ENCODE results near the gene KLK5.
"Not testable (repeated sequence)": the region's sequence is repeated elsewhere in the genome, so short reads cannot be mapped to it uniquely, and the experiment has no call there.

KLK5 gene

GRCh38 chr19:50952910-50953309 is at the start of gene KLK5:
Gene KLK5, minus strand, starts transcription at chr19:50953038. Its CDS starts 381 bp downstream, at chr19:50952657.
- no peak for DNase-seq (ENCODE audit: low read depth in 2 of 2)

- no peak for DNase-seq (ENCODE audit: low read depth in 2 of 2)
Observed at GRCh38 chr19:51002089-51002532, 49.3 kb upstream of the KLK5 start.

GRCh38 chr19:51001515-51001914 is 48.7 kb upstream of the KLK5 start, which contains the start of gene KLK8:
Gene KLK8, minus strand, starts transcription at chr19:51001604. Its CDS starts 437 bp downstream, at chr19:51001167.
- no peak for DNase-seq (ENCODE audit: low read depth in 2 of 2)

GRCh38 chr19:51000981-51001380 is 48.1 kb upstream of the KLK5 start:
- no peak for DNase-seq (ENCODE audit: low read depth in 2 of 2)

- DNase-seq (ENCODE audit: low read depth in 2 of 2) = no peak
Observed at GRCh38 chr19:51000426-51000825, 47.6 kb upstream of the KLK5 start.

- no peak for DNase-seq (ENCODE audit: low read depth in 2 of 2)
Observed at GRCh38 chr19:50998686-50999085, 45.8 kb upstream of the KLK5 start.

- no peak for DNase-seq (ENCODE audit: low read depth in 2 of 2)
Observed at GRCh38 chr19:50998061-50998460, 45.2 kb upstream of the KLK5 start.

- DNase-seq (ENCODE audit: low read depth in 2 of 2) = no peak
Observed at GRCh38 chr19:50994129-50994528, 41.3 kb upstream of the KLK5 start.

- no peak for DNase-seq (ENCODE audit: low read depth in 2 of 2)
Observed at GRCh38 chr19:50992666-50993035, 39.8 kb upstream of the KLK5 start.

GRCh38 chr19:50984416-50984815 is 31.6 kb upstream of the KLK5 start:
- DNase-seq (ENCODE audit: low read depth in 2 of 2) = not testable (repeated sequence)

- no peak for DNase-seq (ENCODE audit: low read depth in 2 of 2)
Observed at GRCh38 chr19:50983625-50984292, 30.9 kb upstream of the KLK5 start, which contains the start of gene KLK7. Gene KLK7, minus strand, starts transcription at chr19:50983917. Its CDS starts 1,518 bp downstream, at chr19:50982399.

GRCh38 chr19:50982186-50982585 is 29.3 kb upstream of the KLK5 start:
- DNase-seq (ENCODE audit: low read depth in 2 of 2) = no peak

GRCh38 chr19:50981587-50982146 is 28.8 kb upstream of the KLK5 start:
- no peak for DNase-seq (ENCODE audit: low read depth in 2 of 2)

- no peak for DNase-seq (ENCODE audit: low read depth in 2 of 2)
Observed at GRCh38 chr19:50980208-50980607, 27.4 kb upstream of the KLK5 start.

GRCh38 chr19:50979758-50980157 is 26.9 kb upstream of the KLK5 start:
- DNase-seq (ENCODE audit: low read depth in 2 of 2) = no peak

GRCh38 chr19:50978772-50979390 is 26.0 kb upstream of the KLK5 start:
- no peak for DNase-seq (ENCODE audit: low read depth in 2 of 2)

GRCh38 chr19:50977626-50978025 is 24.8 kb upstream of the KLK5 start:
- no peak for DNase-seq (ENCODE audit: low read depth in 2 of 2)

GRCh38 chr19:50975766-50976165 is 22.9 kb upstream of the KLK5 start:
- DNase-seq (ENCODE audit: low read depth in 2 of 2) = no peak

- no peak for DNase-seq (ENCODE audit: low read depth in 2 of 2)
Observed at GRCh38 chr19:50974702-50975556, 22.1 kb upstream of the KLK5 start.

GRCh38 chr19:50972795-50973376 is 20.0 kb upstream of the KLK5 start:
- DNase-seq (ENCODE audit: low read depth in 2 of 2) = no peak

- not testable (repeated sequence) for DNase-seq (ENCODE audit: low read depth in 2 of 2)
Observed at GRCh38 chr19:50969810-50970209, 17.0 kb upstream of the KLK5 start.

GRCh38 chr19:50969413-50969760 is 16.5 kb upstream of the KLK5 start, which contains the start of gene KLK6:
Gene KLK6, minus strand, starts transcription at chr19:50969591. Its CDS starts 1,487 bp downstream, at chr19:50968104.
- DNase-seq (ENCODE audit: low read depth in 2 of 2) = no peak
